ENCODE results near the gene SF3A1.
A peak's percentile ranks its signal among the peaks of the same experiment; 100 is the strongest.

Gene SF3A1

DNA sequence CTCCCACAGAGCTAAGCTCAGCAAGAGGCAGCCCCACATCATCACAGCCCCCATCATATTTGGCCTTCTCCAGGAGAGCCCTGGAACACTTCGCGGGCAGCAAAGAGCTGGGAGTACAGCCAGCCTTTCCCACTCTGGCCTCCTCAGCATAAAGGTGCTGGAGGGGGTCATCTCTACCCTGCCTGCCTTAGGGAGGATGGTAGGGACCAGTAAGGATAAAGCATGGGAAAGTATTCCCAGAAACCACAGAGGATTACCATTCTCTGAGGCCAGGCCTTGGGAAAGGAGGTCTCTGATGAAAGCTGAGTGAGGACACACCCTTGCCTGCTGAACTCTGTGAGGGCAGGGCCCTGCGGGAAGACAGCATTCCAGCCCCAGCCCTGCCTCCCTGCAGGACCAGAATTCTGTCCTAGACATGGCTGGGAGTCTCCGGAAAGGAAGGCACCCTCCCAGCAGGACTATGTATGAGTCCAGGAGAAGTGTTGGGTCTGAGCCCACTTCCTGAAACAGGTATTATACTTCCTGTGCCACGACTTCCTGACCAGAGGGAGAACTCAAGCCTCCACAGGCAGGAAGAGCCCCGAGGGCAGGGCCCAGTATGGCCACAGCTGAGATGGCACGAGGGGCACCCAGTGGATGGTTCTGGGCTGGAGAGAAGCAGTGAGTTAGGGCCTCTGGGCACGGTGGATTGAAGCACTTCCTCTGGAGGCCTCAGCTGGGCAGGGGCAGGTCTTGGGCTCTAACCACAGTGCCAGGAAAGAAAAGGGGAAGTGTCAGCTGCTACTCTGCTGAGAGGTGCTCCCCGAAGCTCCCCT lies 54.5 kb downstream of the SF3A1 start:
- no peak for DNase-seq (ENCODE audit: low read depth)

- DNase-seq (ENCODE audit: low read depth), result no peak
Measured at GRCh38 chr22:30299322-30299721, 57.4 kb downstream of the SF3A1 start.

- no peak for DNase-seq (ENCODE audit: low read depth)
Measured at GRCh38 chr22:30297991-30298701, 58.5 kb downstream of the SF3A1 start.

GRCh38 chr22:30297276-30297990 lies 59.3 kb downstream of the SF3A1 start:
- DNase-seq (ENCODE audit: low read depth), result no peak

DNA sequence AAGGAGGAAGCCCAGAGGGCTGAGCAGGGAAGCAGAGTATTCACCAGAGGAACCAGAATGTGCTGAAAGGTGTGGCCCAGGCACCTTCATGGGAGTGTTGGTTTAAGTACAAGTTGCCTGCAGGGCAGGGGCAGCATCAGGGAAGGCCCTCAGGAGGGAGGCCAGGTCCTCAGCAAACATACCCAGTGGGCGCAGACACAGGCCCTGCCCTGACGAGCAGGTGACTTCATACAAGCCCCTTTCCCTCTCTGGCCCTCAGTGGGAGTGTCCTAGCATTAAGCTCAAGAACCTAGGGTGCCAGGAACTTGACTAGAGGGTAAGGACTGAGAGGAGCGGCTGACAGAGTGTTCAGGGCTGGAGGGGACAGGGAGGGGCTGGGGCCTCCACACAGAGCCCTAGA lies 59.9 kb downstream of the SF3A1 start:
- DNase-seq (ENCODE audit: low read depth), result no peak

DNA sequence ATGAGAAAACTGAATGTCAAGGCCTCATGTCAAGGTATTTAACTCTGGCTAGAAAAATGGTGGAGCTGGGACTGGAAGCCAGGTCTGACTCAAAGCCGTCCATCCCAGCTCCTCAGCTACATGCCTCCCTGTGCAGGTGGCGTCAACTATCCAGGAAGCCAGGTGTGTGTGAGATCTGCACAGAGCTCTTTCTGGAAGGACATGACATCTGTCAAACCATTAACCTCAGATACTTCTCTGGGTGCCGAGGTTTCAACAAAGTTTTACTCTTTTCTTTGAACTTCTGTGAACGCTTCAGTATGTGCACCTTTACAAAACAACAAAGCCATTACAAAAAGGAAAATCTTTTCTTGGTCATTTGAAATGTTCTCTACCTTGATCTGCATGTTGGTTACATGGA lies 60.4 kb downstream of the SF3A1 start:
- DNase-seq (ENCODE audit: low read depth), result no peak

DNA sequence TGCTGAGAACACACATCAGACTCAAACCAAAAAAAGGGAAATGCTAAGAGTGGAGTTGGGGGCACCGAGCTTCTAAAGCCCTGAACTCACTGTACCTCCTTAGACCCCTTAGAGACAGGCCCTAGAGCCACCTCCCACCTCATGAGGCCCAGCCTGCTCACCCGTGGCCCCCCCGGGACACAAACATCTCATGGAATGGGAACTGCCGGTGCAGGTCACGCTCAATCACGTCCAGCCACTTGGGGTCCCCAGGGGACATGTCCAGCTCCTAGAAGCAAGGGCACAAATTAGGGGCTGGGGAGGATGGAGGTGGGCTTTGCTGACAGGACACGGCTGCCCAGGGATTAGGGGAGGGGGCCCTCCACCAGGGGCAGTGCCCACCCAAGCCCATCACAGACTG lies 61.1 kb downstream of the SF3A1 start:
- DNase-seq (ENCODE audit: low read depth), result no peak

- DNase-seq (ENCODE audit: low read depth), result no peak
Measured at GRCh38 chr22:30294830-30295229, 61.9 kb downstream of the SF3A1 start.

GRCh38 chr22:30294066-30294465 lies 62.6 kb downstream of the SF3A1 start:
- DNase-seq (ENCODE audit: low read depth), result no peak

- no peak for DNase-seq (ENCODE audit: low read depth)
Measured at GRCh38 chr22:30293026-30293425, 63.7 kb downstream of the SF3A1 start.

- DNase-seq (ENCODE audit: low read depth), result no peak
Measured at GRCh38 chr22:30292069-30292970, 64.4 kb downstream of the SF3A1 start.

DNA sequence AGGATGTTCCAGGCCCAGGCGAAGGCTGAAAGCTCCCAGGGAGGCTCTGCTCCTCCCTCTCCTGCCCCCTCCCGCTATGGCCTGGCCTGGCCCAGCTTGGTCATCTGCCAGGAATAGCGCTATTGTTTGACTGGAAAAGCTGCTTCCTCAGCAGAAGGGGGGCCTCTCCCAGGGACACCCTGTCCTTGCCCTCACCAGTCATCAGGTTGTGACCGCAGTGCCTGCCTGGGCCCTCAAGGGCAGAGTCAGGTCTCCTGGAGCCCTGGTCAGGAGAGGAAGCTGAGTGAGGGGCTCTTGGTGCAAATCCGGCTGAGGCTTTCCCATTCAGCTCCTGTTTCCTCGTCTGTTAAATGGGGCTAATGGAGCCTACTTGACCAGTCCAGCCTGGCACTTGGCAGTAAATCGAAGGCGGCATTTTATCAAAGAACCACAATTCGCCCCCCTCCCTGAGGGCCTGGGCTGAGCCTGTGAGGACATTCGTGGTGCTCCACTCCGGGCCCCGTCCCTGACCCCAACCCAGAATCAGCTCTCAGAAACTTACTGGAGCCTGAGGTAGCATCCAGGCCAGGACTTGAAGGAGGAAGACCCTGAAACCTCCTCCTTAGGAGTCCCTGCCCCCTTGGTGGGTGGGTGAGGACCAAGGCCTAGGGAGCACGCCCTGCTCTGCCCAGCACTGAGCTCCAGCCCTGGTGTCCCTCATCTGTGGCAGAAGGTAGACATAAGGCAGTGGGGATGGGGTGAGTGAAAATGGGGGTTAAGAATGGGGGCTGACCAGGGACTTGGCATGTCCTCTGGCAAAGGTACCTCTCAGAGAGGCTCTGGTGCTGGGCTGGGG lies 65.4 kb downstream of the SF3A1 start:
- no peak for DNase-seq (ENCODE audit: low read depth)

DNA sequence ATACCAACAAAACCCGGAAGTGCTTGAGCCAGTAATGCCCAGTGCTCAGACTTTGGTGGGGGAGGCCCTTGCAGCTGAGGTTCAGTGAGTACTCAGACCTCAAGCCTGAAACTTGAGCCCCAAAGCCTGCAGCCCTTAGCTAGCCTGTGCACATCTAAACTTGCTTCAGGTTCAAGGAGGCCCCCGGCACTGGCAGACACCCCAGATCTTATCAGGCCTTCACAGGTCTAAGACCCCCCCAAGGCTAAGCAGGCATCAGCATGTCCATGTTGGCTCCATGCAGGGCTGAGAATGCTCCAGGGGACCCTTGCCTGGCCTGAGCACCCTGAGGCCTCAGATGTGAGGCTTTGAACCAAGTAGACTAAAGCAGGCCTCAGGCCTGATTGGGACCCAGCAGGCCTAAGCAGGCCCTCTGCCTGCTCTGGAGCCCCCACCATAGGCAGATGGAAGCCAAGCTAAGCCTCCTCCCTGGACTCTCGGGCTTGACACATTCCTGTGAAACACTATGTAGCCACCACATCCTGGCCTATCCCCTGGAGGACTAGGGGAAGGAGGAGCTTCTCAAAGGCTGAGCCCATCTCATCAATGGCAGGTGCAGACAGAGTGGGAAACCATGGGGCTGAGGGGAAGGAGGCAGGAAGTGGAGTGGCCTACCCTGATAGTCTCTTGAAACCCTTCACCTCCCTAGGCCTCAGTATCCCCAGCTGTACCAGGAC lies 66.2 kb downstream of the SF3A1 start:
- no peak for DNase-seq (ENCODE audit: low read depth)

DNA sequence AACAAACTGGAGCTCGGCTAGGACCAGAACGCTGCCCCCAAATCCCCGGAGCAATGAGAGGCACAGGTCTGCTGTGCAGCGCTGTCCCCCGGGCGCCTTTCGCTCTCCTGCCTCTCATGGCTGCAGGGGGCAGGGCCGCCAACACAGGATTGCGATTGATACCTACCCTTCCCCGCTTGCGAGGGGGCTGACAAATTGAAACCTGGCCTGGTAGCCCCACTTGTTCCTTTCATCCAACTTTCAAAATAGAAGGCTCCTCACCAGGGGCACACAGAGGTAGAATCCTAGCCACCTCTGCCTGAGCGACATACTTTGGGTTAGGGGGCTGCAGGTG lies 66.7 kb downstream of the SF3A1 start:
- DNase-seq (ENCODE audit: low read depth), result no peak

DNA sequence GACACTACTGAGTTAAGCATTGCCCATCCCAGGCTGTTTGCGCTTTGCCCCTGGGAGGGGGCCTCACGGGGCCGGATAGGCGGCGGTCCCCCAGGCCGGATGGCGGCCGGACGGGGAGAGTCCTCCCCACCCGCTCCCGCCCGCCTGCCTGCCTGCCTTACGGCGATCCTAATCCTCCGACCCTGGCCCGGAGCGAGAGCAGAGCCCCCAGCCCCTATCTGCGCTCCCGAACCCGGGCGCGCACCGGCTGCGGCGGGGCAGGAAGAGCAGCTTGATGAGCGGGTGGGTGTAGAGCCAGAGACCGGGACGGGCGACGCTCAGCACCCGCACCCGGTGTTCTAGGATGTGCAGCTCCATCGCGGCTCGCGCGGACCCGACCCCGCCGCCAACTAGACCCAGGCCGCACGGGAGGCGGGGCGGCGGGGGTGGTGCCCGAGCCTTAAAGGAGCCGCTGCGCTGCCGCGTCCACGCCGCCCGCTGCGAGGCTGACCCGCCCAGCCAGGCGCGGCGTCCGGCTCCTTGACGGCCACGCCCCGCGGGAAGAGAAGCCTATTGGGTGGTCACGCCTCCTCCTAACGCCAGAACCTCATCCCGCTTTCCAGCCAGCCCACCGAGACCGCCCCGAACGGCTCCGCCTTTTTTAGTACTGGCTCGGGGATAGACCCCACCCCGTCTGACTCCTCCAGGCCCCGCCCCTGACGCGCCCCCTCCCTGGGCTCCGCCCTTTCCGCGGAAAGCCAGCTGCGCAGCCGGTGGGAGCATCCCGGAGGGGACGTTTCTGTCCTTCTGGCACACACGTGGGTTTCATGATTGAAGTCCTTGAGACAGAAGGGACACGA lies 67.3 kb downstream of the SF3A1 start, which contains the start of gene CASTOR1:
Gene CASTOR1, minus strand, starts transcription at position 365 of the 839 bp plus-strand sequence. Its CDS starts 8 bp downstream, at position 357.
- peak; percentile 78 for DNase-seq (ENCODE audit: low read depth)

GRCh38 chr22:30288419-30289140 lies 68.1 kb downstream of the SF3A1 start:
- no peak for DNase-seq (ENCODE audit: low read depth)

- DNase-seq (ENCODE audit: low read depth), result peak; percentile 82
Measured at GRCh38 chr22:30287648-30288418, 68.9 kb downstream of the SF3A1 start.
